Body of pancreas (tissue), 4 donors: Measurements from ENCODE around the gene USP16.

ENCODE experiments used
- CTCF ChIP-seq, 7 experiments: fragments of 450-650 bp in 4 of 7; fragments of 200-600 bp in 3 of 7; sonication (generic) in 3 of 7; IDR thresholded peaks; one replicate each; pipeline ENCODE4 v1.5.1; 2016 to 2019; ENCODE audit warnings: antibody characterized with exemption in 7 of 7
- POLR2A ChIP-seq, 3 donors: fragments of 450-650 bp; IDR thresholded peaks; one replicate each; pipeline ENCODE4 v1.6.1; 2016; ENCODE audit warnings: antibody characterized with exemption in 3 of 3, mild to moderate bottlenecking in 2 of 3

GRCh38 chr21:29034678-29035077, 10.2 kb downstream of the USP16 start:
- TF ChIP-seq CTCF (IDR thresholded peaks at IDR 0.05) (no peak), POLR2A (IDR thresholded peaks at IDR 0.05) (no peak)
